Measurements from ENCODE around the gene OTUD6A.

OTUD6A gene

GRCh38 chrX:70062076-70062475 is at the start of gene OTUD6A:
Gene OTUD6A, plus strand, starts transcription at chrX:70062457. Its CDS starts 68 bp downstream, at chrX:70062525.
- DNase-seq = no peak

GRCh38 chrX:70012756-70013155 is 49.5 kb upstream of the OTUD6A start:
- DNase-seq = no peak

GRCh38 chrX:70013466-70014381 is 48.5 kb upstream of the OTUD6A start:
- DNase-seq = no peak

GRCh38 chrX:70016513-70016912 is 45.7 kb upstream of the OTUD6A start:
- DNase-seq = no peak

GRCh38 chrX:70022616-70023015 is 39.6 kb upstream of the OTUD6A start:
- no peak for DNase-seq

- no peak for DNase-seq
Observed at GRCh38 chrX:70025464-70025863, 36.8 kb upstream of the OTUD6A start.

GRCh38 chrX:70026112-70026850 is 36.0 kb upstream of the OTUD6A start:
- DNase-seq = peak in 1 of 2 experiments; percentile 1

- no peak for DNase-seq
Observed at GRCh38 chrX:70026851-70027200, 35.4 kb upstream of the OTUD6A start.

GRCh38 chrX:70029863-70030262 is 32.4 kb upstream of the OTUD6A start:
- DNase-seq = no peak

- DNase-seq = peak; percentile 50 to 62
Observed at GRCh38 chrX:70030301-70030767, 31.9 kb upstream of the OTUD6A start.

GRCh38 chrX:70032792-70033191 is 29.5 kb upstream of the OTUD6A start:
- no peak for DNase-seq

GRCh38 chrX:70033348-70034051 is 28.8 kb upstream of the OTUD6A start:
- peak in 1 of 2 experiments; percentile 33 for DNase-seq

GRCh38 chrX:70034646-70035045 is 27.6 kb upstream of the OTUD6A start:
- DNase-seq = no peak

GRCh38 chrX:70038515-70038914 is 23.7 kb upstream of the OTUD6A start:
- no peak for DNase-seq

GRCh38 chrX:70038951-70039350 is 23.3 kb upstream of the OTUD6A start:
- no peak for DNase-seq

GRCh38 chrX:70039758-70040157 is 22.5 kb upstream of the OTUD6A start:
- DNase-seq = no peak

- DNase-seq = no peak
Observed at GRCh38 chrX:70041993-70042392, 20.3 kb upstream of the OTUD6A start.

- DNase-seq = no peak
Observed at GRCh38 chrX:70042399-70043371, 19.6 kb upstream of the OTUD6A start.

GRCh38 chrX:70043685-70044084 is 18.6 kb upstream of the OTUD6A start:
- DNase-seq = no peak

- no peak for DNase-seq
Observed at GRCh38 chrX:70044541-70045245, 17.6 kb upstream of the OTUD6A start.

GRCh38 chrX:70046978-70047377 is 15.3 kb upstream of the OTUD6A start:
- peak; percentile 14 to 23 for DNase-seq
